ENCODE results near the gene EBF4.

EBF4 gene

GRCh38 chr20:2755451-2756055 is 63.0 kb downstream of the EBF4 start:
- H3K9me3 ChIP-seq (ENCODE audit: low read length) = no peaks in the 10 kb centered on the region
- H2AFZ ChIP-seq (ENCODE audit: low read depth, low read length) = no peak overlapping the region
- H3K36me3 ChIP-seq (ENCODE audit: insufficient read depth, low read length) = no peaks in the 10 kb centered on the region
- H3K4me3 ChIP-seq (ENCODE audit: low read length) = no peak overlapping the region
- H3K4me1 ChIP-seq (ENCODE audit: insufficient read depth, low read length) = peaks cover 10% of the 10 kb centered on the region
- peaks cover 33% of the 10 kb centered on the region for H3K27me3 ChIP-seq (ENCODE audit: insufficient read depth, low read length)

DNA sequence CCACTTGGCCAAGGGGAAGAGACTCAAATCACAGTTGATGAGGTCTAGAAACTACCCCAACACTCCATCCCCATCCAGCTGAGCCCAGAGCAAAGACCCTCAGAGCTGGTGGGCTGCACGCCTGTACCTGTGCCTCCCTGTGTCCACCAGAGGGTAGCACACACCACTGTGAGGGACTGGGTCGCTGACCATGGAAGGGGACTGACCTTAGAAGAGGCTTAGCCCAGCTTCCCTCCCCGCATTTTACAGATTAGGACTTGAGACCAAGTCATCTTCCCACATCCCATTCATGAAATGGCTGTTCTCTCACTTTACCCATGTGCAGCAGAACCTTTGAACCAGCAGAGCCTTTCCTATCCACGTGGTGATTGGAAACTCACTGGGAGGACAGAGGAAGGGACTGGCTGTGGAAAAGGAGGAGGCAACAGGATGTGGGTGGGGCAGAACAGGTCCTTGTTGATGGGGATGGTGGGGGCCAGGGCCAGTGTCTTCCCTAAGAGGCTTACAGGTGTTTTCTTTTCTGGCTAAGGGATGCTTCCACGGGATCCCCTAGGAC is 63.6 kb downstream of the EBF4 start:
- Histone ChIP-seq H2AFZ (ENCODE audit: low read depth, low read length) (no peak overlapping the region), H3K27me3 (ENCODE audit: insufficient read depth, low read length) (peaks cover 27% of the 10 kb centered on the region), H3K9me3 (ENCODE audit: low read length) (no peaks in the 10 kb centered on the region), H3K4me3 (ENCODE audit: low read length) (no peak overlapping the region), H3K36me3 (ENCODE audit: insufficient read depth, low read length) (no peaks in the 10 kb centered on the region), H3K4me1 (ENCODE audit: insufficient read depth, low read length) (peaks cover 7% of the 10 kb centered on the region)

- H3K4me3 ChIP-seq (ENCODE audit: low read length) = no peak overlapping the region
- peaks cover 21% of the 10 kb centered on the region for H3K27me3 ChIP-seq (ENCODE audit: insufficient read depth, low read length)
- H3K4me1 ChIP-seq (ENCODE audit: insufficient read depth, low read length) = peaks cover 7% of the 10 kb centered on the region
- no peaks in the 10 kb centered on the region for H3K36me3 ChIP-seq (ENCODE audit: insufficient read depth, low read length)
- H2AFZ ChIP-seq (ENCODE audit: low read depth, low read length) = no peak overlapping the region
- H3K9me3 ChIP-seq (ENCODE audit: low read length) = no peaks in the 10 kb centered on the region
Observed at GRCh38 chr20:2757001-2757400, 64.4 kb downstream of the EBF4 start.

GRCh38 chr20:2757969-2758368 is 65.4 kb downstream of the EBF4 start:
- H2AFZ ChIP-seq (ENCODE audit: low read depth, low read length) = no peak overlapping the region
- no peaks in the 10 kb centered on the region for H3K9me3 ChIP-seq (ENCODE audit: low read length)
- peaks cover 6% of the 10 kb centered on the region for H3K4me1 ChIP-seq (ENCODE audit: insufficient read depth, low read length)
- H3K36me3 ChIP-seq (ENCODE audit: insufficient read depth, low read length) = no peaks in the 10 kb centered on the region
- H3K4me3 ChIP-seq (ENCODE audit: low read length) = no peak overlapping the region
- peaks cover 11% of the 10 kb centered on the region for H3K27me3 ChIP-seq (ENCODE audit: insufficient read depth, low read length)

DNA sequence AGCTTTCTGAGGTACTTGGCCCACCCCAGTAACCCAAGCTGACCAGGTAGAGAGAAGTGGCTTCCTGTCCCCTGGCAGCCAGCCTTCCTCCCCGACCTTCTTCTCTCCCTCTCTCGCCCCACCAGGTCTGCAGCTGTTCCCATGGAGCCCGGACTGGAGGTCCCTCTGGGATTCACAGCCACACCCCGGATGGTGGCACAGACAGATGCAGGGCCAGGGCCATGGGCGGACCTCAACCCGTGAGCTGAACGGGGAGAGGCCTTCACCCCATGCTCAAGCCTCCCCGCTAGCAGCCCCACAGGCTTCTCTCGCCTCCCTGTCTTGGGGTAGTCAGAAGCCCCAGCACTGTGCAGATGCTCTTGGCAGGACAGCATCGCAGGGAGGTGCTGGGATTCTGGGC is 66.6 kb downstream of the EBF4 start:
- H3K36me3 ChIP-seq (ENCODE audit: insufficient read depth, low read length) = no peaks in the 10 kb centered on the region
- no peak overlapping the region for H2AFZ ChIP-seq (ENCODE audit: low read depth, low read length)
- peaks cover 6% of the 10 kb centered on the region for H3K4me1 ChIP-seq (ENCODE audit: insufficient read depth, low read length)
- H3K9me3 ChIP-seq (ENCODE audit: low read length) = no peaks in the 10 kb centered on the region
- H3K27me3 ChIP-seq (ENCODE audit: insufficient read depth, low read length) = peaks cover 2% of the 10 kb centered on the region
- H3K4me3 ChIP-seq (ENCODE audit: low read length) = no peak overlapping the region

DNA sequence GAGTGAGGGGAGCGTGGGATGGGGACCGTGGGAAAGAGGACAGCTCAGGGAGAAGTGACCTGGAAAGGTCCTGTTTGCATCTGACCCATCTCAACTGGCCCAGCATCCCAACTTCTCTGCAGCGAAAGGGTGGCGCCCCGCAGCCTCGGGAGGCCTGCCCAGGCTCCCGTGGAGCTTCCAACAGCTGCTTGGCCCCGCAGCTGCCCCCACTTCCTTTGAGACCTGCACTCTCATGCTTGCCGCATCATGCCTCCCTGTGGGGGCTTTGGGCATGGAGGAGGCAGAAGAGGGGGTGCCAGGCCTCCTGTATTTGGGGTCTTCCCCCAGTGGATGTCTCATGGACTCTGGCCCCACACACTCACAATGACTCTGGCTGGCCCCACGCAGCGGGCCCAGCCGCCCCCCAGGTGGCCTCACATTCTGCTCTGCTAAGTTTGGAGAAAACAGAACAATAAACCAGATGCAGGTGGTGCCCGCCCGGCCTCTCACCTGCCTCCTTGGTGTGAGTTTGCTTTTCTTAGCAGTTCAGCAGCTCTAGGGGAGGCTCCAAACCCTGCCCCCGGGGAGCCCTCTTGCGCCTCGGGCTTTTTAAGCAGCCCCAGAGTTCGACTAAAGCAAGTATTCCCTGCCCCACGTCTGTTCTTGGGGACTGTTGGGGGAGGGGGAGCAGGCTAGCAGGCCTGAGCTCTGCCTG is 67.2 kb downstream of the EBF4 start:
- Histone ChIP-seq H3K9me3 (ENCODE audit: low read length) (no peaks in the 10 kb centered on the region), H2AFZ (ENCODE audit: low read depth, low read length) (no peak overlapping the region), H3K4me1 (ENCODE audit: insufficient read depth, low read length) (no peaks in the 10 kb centered on the region), H3K27me3 (ENCODE audit: insufficient read depth, low read length) (no peaks in the 10 kb centered on the region), H3K36me3 (ENCODE audit: insufficient read depth, low read length) (no peaks in the 10 kb centered on the region), H3K4me3 (ENCODE audit: low read length) (no peak overlapping the region)

DNA sequence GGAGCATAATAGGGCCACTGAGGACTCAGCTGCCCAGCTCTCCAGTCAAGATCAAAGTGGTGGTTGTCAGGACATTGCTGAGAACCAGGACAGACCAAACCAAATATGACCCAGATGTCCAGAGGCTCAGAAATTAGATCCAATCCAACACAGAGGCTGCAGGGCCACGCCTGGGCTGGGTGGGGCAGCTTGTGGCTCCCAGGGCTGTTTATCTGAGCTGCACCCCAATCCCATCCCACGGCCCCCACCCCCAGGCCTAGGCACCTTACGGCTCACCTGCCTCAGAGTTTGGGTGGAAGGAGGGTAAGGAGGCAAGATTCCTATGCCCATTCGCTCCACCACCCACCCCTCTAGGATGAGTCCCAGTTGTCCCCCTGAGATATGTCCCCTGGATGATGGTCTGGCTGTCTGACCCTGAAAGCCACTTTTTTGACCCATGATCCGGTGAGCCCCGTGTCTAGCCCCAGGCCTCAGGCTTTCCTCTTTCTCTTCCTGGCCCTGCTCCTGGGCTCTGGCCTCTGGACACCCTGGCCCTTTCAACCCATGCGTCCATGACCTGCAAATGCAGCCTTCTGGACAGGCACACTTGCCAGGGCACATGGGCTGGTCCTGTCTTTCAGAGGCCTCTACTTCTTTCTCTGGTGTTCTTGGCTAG is 67.8 kb downstream of the EBF4 start:
- Histone ChIP-seq H3K9me3 (ENCODE audit: low read length) (no peaks in the 10 kb centered on the region), H3K4me1 (ENCODE audit: insufficient read depth, low read length) (no peaks in the 10 kb centered on the region), H3K36me3 (ENCODE audit: insufficient read depth, low read length) (no peaks in the 10 kb centered on the region), H3K27me3 (ENCODE audit: insufficient read depth, low read length) (no peaks in the 10 kb centered on the region), H2AFZ (ENCODE audit: low read depth, low read length) (no peak overlapping the region), H3K4me3 (ENCODE audit: low read length) (no peak overlapping the region)

DNA sequence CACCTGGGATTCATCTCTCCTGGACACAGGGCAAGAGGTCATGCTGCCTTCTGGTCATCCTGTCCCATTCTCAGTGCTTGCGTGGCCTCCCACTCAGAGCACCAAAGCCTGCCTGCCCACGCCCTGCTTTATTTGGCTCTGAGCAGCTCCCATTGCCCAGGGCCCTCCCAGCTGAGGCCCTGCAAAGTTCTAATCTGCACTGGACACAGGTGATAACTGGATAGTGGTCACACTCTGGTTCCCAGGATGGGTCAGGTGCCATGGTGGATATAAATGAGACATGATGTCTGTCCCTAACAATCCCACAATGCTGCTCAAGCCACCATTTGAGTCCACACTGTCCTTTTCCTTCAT is 68.3 kb downstream of the EBF4 start:
- Histone ChIP-seq H3K27me3 (ENCODE audit: insufficient read depth, low read length) (no peaks in the 10 kb centered on the region), H3K4me3 (ENCODE audit: low read length) (no peak overlapping the region), H2AFZ (ENCODE audit: low read depth, low read length) (no peak overlapping the region), H3K9me3 (ENCODE audit: low read length) (no peaks in the 10 kb centered on the region), H3K4me1 (ENCODE audit: insufficient read depth, low read length) (no peaks in the 10 kb centered on the region), H3K36me3 (ENCODE audit: insufficient read depth, low read length) (no peaks in the 10 kb centered on the region)

DNA sequence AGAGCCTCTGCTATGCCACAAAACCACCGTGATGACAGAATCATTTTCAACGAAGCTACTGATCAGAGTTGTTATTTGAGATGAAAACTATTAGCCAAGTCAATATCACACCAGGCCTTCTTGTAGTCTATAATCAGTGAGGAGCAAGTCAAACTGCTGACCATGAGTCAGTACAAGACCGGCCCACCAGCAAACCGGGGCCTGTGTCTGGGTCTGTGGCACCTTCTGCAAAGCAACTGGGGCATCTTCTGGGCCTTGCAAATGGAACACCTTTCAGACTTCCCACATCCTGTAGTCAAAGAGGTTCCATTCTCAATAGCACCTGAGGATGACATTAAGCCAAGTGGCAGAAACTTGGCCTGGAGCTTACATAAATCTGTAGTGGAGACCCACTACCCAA is 69.3 kb downstream of the EBF4 start:
- H3K36me3 ChIP-seq (ENCODE audit: insufficient read depth, low read length) = no peaks in the 10 kb centered on the region
- no peaks in the 10 kb centered on the region for H3K4me1 ChIP-seq (ENCODE audit: insufficient read depth, low read length)
- H3K4me3 ChIP-seq (ENCODE audit: low read length) = no peak overlapping the region
- no peaks in the 10 kb centered on the region for H3K27me3 ChIP-seq (ENCODE audit: insufficient read depth, low read length)
- no peak overlapping the region for H2AFZ ChIP-seq (ENCODE audit: low read depth, low read length)
- no peaks in the 10 kb centered on the region for H3K9me3 ChIP-seq (ENCODE audit: low read length)

GRCh38 chr20:2762578-2763131 is 70.1 kb downstream of the EBF4 start:
- Histone ChIP-seq H3K4me1 (ENCODE audit: insufficient read depth, low read length) (no peaks in the 10 kb centered on the region), H3K36me3 (ENCODE audit: insufficient read depth, low read length) (no peaks in the 10 kb centered on the region), H3K4me3 (ENCODE audit: low read length) (no peak overlapping the region), H3K9me3 (ENCODE audit: low read length) (no peaks in the 10 kb centered on the region), H3K27me3 (ENCODE audit: insufficient read depth, low read length) (no peaks in the 10 kb centered on the region), H2AFZ (ENCODE audit: low read depth, low read length) (no peak overlapping the region)

DNA sequence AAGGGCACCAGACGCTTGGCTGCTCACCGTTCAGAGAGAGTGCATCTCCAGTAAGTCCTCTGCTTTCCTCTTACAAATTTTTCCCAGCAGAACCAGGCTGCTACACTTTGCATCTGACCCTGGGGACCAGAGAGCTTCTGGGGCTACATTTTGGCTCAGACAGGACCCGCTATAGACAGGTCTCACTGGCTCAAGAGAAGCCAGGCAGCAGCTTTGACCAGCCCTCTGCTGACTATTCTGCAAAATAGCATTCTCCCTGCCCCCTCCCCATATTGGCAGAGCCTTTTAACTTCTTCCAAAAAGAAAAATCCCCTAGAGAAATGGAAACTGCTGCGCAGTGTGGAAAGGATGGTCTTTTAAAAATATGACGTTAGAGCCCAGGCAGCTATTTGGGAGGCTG is 70.6 kb downstream of the EBF4 start:
- H3K9me3 ChIP-seq (ENCODE audit: low read length) = no peaks in the 10 kb centered on the region
- no peak overlapping the region for H2AFZ ChIP-seq (ENCODE audit: low read depth, low read length)
- H3K27me3 ChIP-seq (ENCODE audit: insufficient read depth, low read length) = no peaks in the 10 kb centered on the region
- no peaks in the 10 kb centered on the region for H3K36me3 ChIP-seq (ENCODE audit: insufficient read depth, low read length)
- H3K4me1 ChIP-seq (ENCODE audit: insufficient read depth, low read length) = no peaks in the 10 kb centered on the region
- no peak overlapping the region for H3K4me3 ChIP-seq (ENCODE audit: low read length)

GRCh38 chr20:2767768-2768631 is 75.4 kb downstream of the EBF4 start:
- Histone ChIP-seq H3K4me1 (ENCODE audit: insufficient read depth, low read length) (no peaks in the 10 kb centered on the region), H3K4me3 (ENCODE audit: low read length) (no peak overlapping the region), H3K9me3 (ENCODE audit: low read length) (no peaks in the 10 kb centered on the region), H3K36me3 (ENCODE audit: insufficient read depth, low read length) (no peaks in the 10 kb centered on the region), H3K27me3 (ENCODE audit: insufficient read depth, low read length) (no peaks in the 10 kb centered on the region), H2AFZ (ENCODE audit: low read depth, low read length) (no peak overlapping the region)
